GM12878 (cell line): ENCODE results near the gene CDKL2. TPM values are rescaled to one million over a fixed set of nuclear protein-coding genes. Genes with fewer than 3 reads are reported as not detected.

Experiments
- ATAC-seq: fragments of 200-7000 bp; cut with Tn5 transposase; 3 replicates; pipeline ENCODE4 v1.9.1; 2020; ENCODE audit warnings: mild to moderate bottlenecking, moderate library complexity
- BruUV-seq: library from RNA; stranded (reverse); fragments of 400-500 nt; replicated peaks from 2 replicates; lab custom pipeline; 2021; lab: Mats Ljungman, UMichigan
- CTCF ChIA-PET: fragments of 300-600 bp; sonication (Branson Sonifier 250); formaldehyde crosslinking; extraction: SDS; loops from one replicate; lab custom pipeline; 2021; ENCODE audit warnings: inconsistent platforms; lab: Yijun Ruan, JAX
- POLR2A ChIA-PET: fragments of 350-600 bp; formaldehyde crosslinking; extraction: SDS; loops from one replicate; lab custom pipeline; 2021; ENCODE audit warnings: inconsistent platforms; lab: Charles Lee
- RAD21 ChIA-PET: fragments of 300-600 bp; sonication (Branson Sonifier 250); formaldehyde crosslinking; loops from one replicate; lab custom pipeline; 2023; ENCODE audit warnings: antibody characterized with exemption; ENCODE audit not compliant: unreplicated experiment; lab: Charles Lee
- SMC1A ChIA-PET: fragments of 300-600 bp; sonication (Branson Sonifier 250); formaldehyde crosslinking; loops from one replicate; lab custom pipeline; 2023; ENCODE audit not compliant: unreplicated experiment, uncharacterized antibody; lab: Charles Lee
- DNase-seq: peaks from one replicate; pipeline ENCODE4 v3.0.0-alpha.2; 2011; ENCODE audit warnings: low read depth, low spot score
- FAIRE-seq: peaks from 3 replicates; lab custom pipeline; 2011; peaks lifted over from hg19 to GRCh38; lab: Jason Lieb, UNC
- H2AFZ ChIP-seq: 2 replicates; pipeline ENCODE4 v1.6.0; 2011; ENCODE audit warnings: low read depth, low read length, control low read depth; ENCODE audit not compliant: control insufficient read depth
- H3K27ac ChIP-seq: 2 replicates; pipeline ENCODE4 v1.5.1; 2011; ENCODE audit warnings: control low read depth; ENCODE audit not compliant: control insufficient read depth, insufficient read depth
- H3K27me3 ChIP-seq, 2 experiments: replicated peaks in 1 of 2; 2 replicates each; pipeline versions ENCODE4 v1.6.0 to v1.6.1; 2011; ENCODE audit warnings: low read length in 1 of 2; ENCODE audit not compliant: control insufficient read depth in 2 of 2, insufficient read depth in 2 of 2
- H3K36me3 ChIP-seq, 2 experiments: 2 replicates each; pipeline ENCODE4 v1.5.1; 2011; ENCODE audit warnings: low read length in 1 of 2; ENCODE audit not compliant: control insufficient read depth in 2 of 2, insufficient read depth in 2 of 2
- H3K4me1 ChIP-seq: 2 replicates; pipeline ENCODE4 v1.6.1; 2011; ENCODE audit warnings: mild to moderate bottlenecking, low read length, moderate library complexity, mixed read lengths; ENCODE audit not compliant: control insufficient read depth, insufficient read depth
- H3K4me2 ChIP-seq: 2 replicates; pipeline ENCODE4 v1.6.0; 2011; ENCODE audit warnings: control low read depth; ENCODE audit not compliant: control insufficient read depth, insufficient read depth
- H3K4me3 ChIP-seq: fragments of 200-600 bp; sonication (generic); 2 replicates; pipeline ENCODE4 v1.5.1; 2016
- H3K79me2 ChIP-seq: 2 replicates; pipeline ENCODE4 v1.6.0; 2011; ENCODE audit warnings: low read length; ENCODE audit not compliant: control insufficient read depth, insufficient read depth
- H3K9ac ChIP-seq: 2 replicates; pipeline ENCODE4 v1.8.0; 2011; ENCODE audit warnings: low read length, control low read depth, mixed read lengths; ENCODE audit not compliant: control insufficient read depth, insufficient read depth
- H3K9me3 ChIP-seq: replicated peaks from 3 replicates; pipeline ENCODE4 v1.5.1; 2011; ENCODE audit warnings: mild to moderate bottlenecking, low read length; ENCODE audit not compliant: control insufficient read depth, insufficient read depth
- H4K20me1 ChIP-seq: 2 replicates; pipeline ENCODE4 v1.6.0; 2011; ENCODE audit not compliant: control insufficient read depth, insufficient read depth
- BRCA1 ChIP-seq: IDR thresholded peaks from 2 replicates; pipeline ENCODE4 v1.6.1; 2011; ENCODE audit warnings: low read depth, low read length, improper control_type of control experiment
- CBFB ChIP-seq: IDR thresholded peaks from 2 replicates; pipeline ENCODE4 v1.6.1; 2016; ENCODE audit warnings: antibody characterized with exemption, low read depth
- E2F4 ChIP-seq: IDR thresholded peaks from 2 replicates; pipeline ENCODE4 v1.6.1; 2012; ENCODE audit warnings: low read depth, low read length, improper control_type of control experiment
- HCFC1 ChIP-seq: fragments of 150-350 bp; IDR thresholded peaks from 2 replicates; pipeline ENCODE4 v1.6.1; 2014; ENCODE audit warnings: low read length
- MXI1 ChIP-seq: fragments of 150-350 bp; IDR thresholded peaks from 2 replicates; pipeline ENCODE4 v1.6.1; 2011; ENCODE audit warnings: low read depth, mild to moderate bottlenecking, inconsistent platforms, low read length, improper control_type of control experiment
- NR2F1 ChIP-seq: fragments of 450-650 bp; conservative IDR thresholded peaks from 2 replicates; pipeline ENCODE4 v1.6.1; 2017; ENCODE audit warnings: mild to moderate bottlenecking
- PRDM15 ChIP-seq: fragments of 450-650 bp; formaldehyde crosslinking; IDR thresholded peaks from 2 replicates; pipeline ENCODE4 v1.4.0; 2020; ENCODE audit warnings: mild to moderate bottlenecking, moderate library complexity
- YY1 ChIP-seq: IDR thresholded peaks from 2 replicates; pipeline ENCODE4 v1.6.1; 2011; ENCODE audit warnings: low read depth, mild to moderate bottlenecking, low read length
- WGBS: methylation state at CpG from one replicate; pipeline ENCODE4 v1.1.6; 2016; ENCODE audit warnings: low lambda C conversion rate; ENCODE audit not compliant: insufficient replicate concordance, insufficient coverage; ENCODE audit errors: missing lambda C conversion rate; 5-methylcytosine and 5-hydroxymethylcytosine counted together
- in situ Hi-C: fragments of 300-500 bp; cut with MboI; formaldehyde crosslinking; loops from 9 replicates; pipeline ENCODE4 v1.14.3; 2018; ENCODE audit warnings: mixed read lengths
- intact Hi-C: fragments of 100-400 bp; cut with micrococcal nuclease; formaldehyde crosslinking; loops from one replicate; pipeline ENCODE4 v1.14.2; 2022; ENCODE audit not compliant: unreplicated experiment
- polyA plus RNA-seq, 11 experiments: library from polyadenylated mRNA; depleted of rRNA in 4 of 11; unstranded in 6 of 11; stranded (reverse) in 5 of 11; fragments of >200 nt; fragmentation: Nextera tagmentation in 4 of 11; fragmentation: Illumina TruSeq in 1 of 11; extraction: Ambion mirVana in 4 of 11; extraction: Trizol in 1 of 11; gene quantifications; 1 replicate in 1 of 11; 2 replicates in 10 of 11; pipeline versions ENCODE4 v1.2.1 to v1.2.3, GENCODE V29; 2011 to 2016; ENCODE audit warnings: inconsistent platforms in 2 of 11, missing spikeins in 2 of 11, low read depth in 1 of 11
- total RNA-seq, 4 experiments: library from RNA; depleted of rRNA in 3 of 4; stranded (reverse); fragments of >200 nt in 3 of 4; fragmentation: Illumina TruSeq in 1 of 4; extraction: Trizol in 1 of 4; gene quantifications; 2 replicates each; pipeline versions ENCODE4 v1.2.1 to v1.2.3, GENCODE V29; 2013 to 2021

Gene CDKL2
- total and polyA plus RNA-seq, 10 of the 15 experiments (the other 5 are each of a cell fraction or from before 2014, with no cell fraction given): 0.05 to 0.24 (median 0.06) TPM; not detected in 7

- TF ChIP-seq MXI1: no peak
- no peak for TF ChIP-seq E2F4
- no peak for TF ChIP-seq BRCA1
- no peak for TF ChIP-seq YY1
- TF ChIP-seq NR2F1: no peak
Measured at GRCh38 chr4:75643651-75644050, 13.3 kb upstream of the CDKL2 start (continued).

- Histone ChIP-seq H3K9ac (no peak overlapping the region), H3K9me3 (no peaks in the 10 kb centered on the region), H2AFZ (no peak overlapping the region), H3K4me3 (no peak overlapping the region), H3K27me3 (no peaks in the 10 kb centered on the region), H3K27ac (no peak overlapping the region), H4K20me1 (no peaks in the 10 kb centered on the region), H3K79me2 (no peaks in the 10 kb centered on the region), H3K36me3 (peaks cover 0 to 3% of the 10 kb centered on the region in 2 experiments; a peak in 1 of 4 replicates), H3K4me2 (no peak overlapping the region), H3K4me1 (no peaks in the 10 kb centered on the region)
- POLR2A ChIA-PET: no interaction called here
- CTCF ChIA-PET: interaction anchor here (1.0 kb wide), 1 partner anchor 8 kb away, joined by 3 read pairs; no protein-coding TSS in a partner anchor
- RAD21 ChIA-PET: no interaction called here
- DNase-seq: no peak
- BruUV-seq: no TSS peak
- in situ Hi-C loops (no loop called here), intact Hi-C loops (no loop called here)
- no peak for FAIRE-seq
- SMC1A ChIA-PET: interaction anchor here (1.3 kb wide), 1 partner anchor 9 kb away, joined by 4 read pairs; no protein-coding TSS in a partner anchor
- TF ChIP-seq HCFC1 (no peak), PRDM15 (CRISPR knock-in tag) (no peak), CBFB (no peak)
- ATAC-seq: no peak
- over 99% methylated on average over 7 of the region's 7 CpGs for WGBS
Measured at GRCh38 chr4:75639124-75639695, 8.9 kb upstream of the CDKL2 start.
